HL-60/S4 treated with phorbol 12-myristate 13-acetate at 8.2 ng/mL for 4 days and 3 days (cell line): ENCODE data around the gene MID2.
"Not testable (repeated sequence)": the region's sequence is repeated elsewhere in the genome, so short reads cannot be mapped to it uniquely, and the experiment has no call there.

Experiments
- in situ Hi-C: fragments of 300-500 bp; cut with MboI; formaldehyde crosslinking; loops from 2 replicates; pipeline ENCODE4 v1.15.0; 2022; ENCODE audit warnings: low sequenced_read_pairs

MID2 gene

GRCh38 chrX:107842715-107843400, 17.2 kb downstream of the MID2 start:
- in situ Hi-C loops = no loop called here

- in situ Hi-C loops = no loop called here
These were observed 20.0 kb downstream of the MID2 start for GRCh38 chrX:107845625-107846024.

GRCh38 chrX:107848591-107848990, 22.9 kb downstream of the MID2 start:
- in situ Hi-C loops = no loop called here

DNA sequence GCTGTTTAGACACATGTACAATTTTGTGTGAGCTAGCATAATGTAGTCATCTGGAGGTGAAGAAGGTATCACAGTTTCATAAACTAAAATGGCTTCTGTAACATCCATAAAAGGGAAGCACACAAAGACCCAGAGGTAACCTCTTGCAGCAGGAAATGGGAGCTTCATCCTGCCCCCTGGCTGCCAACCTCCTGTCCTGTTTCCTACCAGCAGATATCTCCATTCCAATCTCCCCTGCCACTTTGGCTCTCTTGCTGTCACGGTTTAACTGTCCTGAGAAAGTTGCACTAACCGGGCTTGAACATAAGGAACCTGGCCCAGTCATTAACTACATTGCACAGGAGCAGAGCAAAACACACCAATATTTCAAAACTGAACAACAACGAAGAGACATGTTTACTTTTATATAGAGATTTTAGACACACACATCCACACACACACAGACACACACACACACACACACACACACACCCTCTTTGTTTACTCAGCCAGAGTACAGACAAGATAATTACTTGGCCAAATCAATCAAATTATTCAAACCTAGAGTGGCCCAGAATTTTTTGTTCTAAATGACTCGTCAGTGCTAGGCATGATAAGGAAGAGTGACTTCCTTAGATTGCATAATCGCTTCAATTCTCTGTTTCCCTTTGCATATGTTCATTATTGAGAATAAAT, 24.2 kb downstream of the MID2 start:
- in situ Hi-C loops = no loop called here

GRCh38 chrX:107850422-107850765, 24.7 kb downstream of the MID2 start:
- in situ Hi-C loops = no loop called here

DNA sequence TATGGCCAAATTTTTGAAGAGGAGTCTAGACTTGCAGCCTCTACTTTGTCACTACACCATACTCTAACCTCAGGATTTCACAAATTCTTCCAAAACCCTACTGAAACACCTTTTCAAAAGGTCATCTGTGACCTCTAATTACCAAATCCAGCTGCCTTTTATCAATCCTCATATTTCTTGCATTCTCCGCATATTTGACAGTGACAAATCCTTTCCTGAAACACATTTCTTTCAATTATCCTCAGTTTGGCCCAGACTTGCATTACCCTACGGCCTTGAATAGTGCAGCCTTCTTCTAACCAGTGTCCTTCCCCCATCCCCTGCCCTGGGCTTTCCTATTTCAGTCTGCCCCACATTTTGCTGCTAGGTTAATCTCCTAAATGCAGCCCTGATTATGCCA, 25.5 kb downstream of the MID2 start:
- in situ Hi-C loops = no loop called here

GRCh38 chrX:107851665-107852064, 26.0 kb downstream of the MID2 start:
- in situ Hi-C loops = not testable (repeated sequence)

DNA sequence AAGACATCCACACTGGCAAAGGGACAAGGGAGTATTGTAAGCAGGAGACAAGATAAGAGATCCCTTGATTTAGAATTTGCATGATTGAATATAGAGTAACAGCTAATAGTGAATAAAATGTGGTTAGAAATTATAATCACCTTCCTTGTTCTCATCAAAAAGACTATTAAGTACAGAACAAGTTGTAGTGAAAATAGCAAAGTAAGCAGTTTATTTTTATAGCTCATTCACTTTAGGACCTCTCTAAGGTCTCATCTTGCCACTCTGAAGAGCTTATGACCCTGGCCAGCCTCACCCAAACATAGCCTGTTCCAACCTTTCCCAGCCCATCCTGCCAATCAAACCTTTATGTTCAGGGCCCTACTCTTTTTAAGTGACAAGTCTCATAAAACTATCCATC, 30.6 kb downstream of the MID2 start:
- in situ Hi-C loops = no loop called here

DNA sequence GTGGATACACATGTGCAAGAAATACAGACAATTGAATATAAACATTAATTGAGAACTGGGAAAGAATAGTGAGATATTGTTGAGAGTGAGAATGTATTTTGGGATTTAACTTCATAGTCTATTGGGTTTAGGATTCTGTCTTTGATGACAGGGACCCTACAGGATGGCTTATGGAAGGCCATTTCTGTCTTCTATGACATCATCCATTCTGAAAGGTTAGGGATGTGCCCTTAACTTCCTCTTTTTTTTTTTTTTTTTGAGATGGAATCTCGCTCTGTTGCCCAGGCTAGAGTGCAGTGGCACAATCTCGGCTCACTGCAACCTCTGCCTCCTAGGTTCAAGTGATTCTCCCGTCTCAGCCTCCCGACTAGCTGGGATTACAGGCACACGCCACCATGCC, 31.4 kb downstream of the MID2 start:
- in situ Hi-C loops = not testable (repeated sequence)

DNA sequence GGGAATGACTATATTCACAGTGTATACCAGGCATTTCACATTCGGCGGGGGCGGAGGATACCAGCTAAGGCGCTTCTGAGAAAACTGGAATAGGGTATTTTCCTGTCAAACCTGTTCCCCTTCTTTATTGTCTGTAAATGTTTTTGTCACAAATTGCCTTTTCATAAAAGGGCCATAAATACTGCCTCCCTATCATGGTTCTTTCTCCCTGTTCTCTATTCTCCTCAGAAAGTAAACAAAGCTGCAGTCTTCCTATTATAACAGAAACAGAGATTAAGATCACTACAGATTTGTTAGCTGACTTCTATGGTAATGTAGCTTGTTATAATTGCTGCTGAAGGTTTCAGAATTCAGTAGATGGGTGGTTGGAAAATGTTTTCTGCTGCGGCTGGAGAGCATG, 32.2 kb downstream of the MID2 start:
- in situ Hi-C loops = no loop called here

GRCh38 chrX:107861056-107861455, 35.4 kb downstream of the MID2 start:
- in situ Hi-C loops = no loop called here

- in situ Hi-C loops = no loop called here
These were observed 45.5 kb downstream of the MID2 start for GRCh38 chrX:107871136-107871535.

GRCh38 chrX:107878106-107878505, 52.4 kb downstream of the MID2 start:
- in situ Hi-C loops = loop anchor here (25.0 kb wide), 1 partner anchor 216 kb away; no protein-coding TSS in a partner anchor

- in situ Hi-C loops = loop anchor here (25.0 kb wide), 1 partner anchor 218 kb away; no protein-coding TSS in a partner anchor
These were observed 54.5 kb downstream of the MID2 start for GRCh38 chrX:107880054-107880610.

DNA sequence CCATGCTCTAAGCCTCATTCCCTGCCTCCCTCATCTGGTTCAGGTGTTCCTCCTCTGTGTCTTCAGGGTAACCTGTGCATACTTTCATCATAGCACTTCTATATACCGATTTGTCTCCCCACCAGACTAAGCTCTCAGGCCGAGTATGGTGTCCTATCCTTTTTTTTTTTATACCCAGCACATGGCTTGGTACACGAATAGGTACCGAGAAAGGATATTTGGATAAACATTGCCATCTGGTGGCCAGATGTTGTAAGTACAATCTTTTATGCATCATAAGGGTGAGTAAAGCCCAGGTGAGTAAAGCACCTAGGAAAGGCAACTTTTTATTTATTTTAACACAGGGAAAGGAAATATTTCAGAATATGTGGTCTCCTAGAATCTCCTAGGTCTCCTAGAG, 68.4 kb downstream of the MID2 start:
- in situ Hi-C loops = loop anchor here (25.0 kb wide), 1 partner anchor 232 kb away; no protein-coding TSS in a partner anchor

DNA sequence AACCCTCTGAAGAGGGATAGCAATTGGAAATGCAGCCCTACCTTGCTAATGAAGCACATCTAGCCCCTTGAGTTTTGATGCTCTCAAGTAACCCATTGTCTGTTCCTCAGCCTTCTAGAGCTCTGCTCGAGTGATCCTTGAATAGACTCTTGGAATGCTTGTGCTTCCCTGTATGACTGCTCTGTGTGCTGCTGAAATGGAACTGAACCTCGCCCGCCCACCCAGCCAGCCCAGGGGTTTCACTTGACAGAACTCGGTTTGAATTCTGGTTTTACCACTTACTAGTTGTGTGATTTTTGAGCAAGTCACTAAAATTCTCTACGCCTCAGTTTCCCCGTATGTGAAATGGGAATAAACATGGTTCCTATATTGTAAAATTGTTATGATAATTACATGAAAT, 77.1 kb downstream of the MID2 start:
- in situ Hi-C loops = no loop called here

- in situ Hi-C loops = no loop called here
These were observed 79.7 kb downstream of the MID2 start for GRCh38 chrX:107905366-107905765.

GRCh38 chrX:107924136-107924746, 98.6 kb downstream of the MID2 start:
- in situ Hi-C loops = no loop called here

DNA sequence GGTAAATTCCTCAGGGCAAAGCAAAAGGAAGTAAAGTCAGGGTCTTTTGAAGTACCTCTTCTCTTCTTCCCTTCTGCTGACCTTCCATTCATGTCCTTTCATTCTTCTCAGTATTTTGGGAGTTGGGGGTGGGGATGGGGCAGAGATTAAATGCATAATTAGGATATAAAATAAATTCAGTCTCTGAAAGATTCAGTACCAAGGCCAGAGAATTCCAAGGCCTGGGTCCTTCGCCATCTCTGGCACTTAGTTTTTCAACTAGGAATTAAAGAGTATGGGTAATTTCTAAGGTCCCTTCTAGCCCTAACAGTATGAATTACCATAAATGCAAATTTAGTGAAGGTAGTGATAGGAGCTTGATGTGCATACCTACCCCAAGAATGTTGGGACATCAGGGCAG, 108.6 kb downstream of the MID2 start:
- in situ Hi-C loops = no loop called here

- in situ Hi-C loops = no loop called here
These were observed 109.5 kb downstream of the MID2 start for GRCh38 chrX:107935200-107935599.

DNA sequence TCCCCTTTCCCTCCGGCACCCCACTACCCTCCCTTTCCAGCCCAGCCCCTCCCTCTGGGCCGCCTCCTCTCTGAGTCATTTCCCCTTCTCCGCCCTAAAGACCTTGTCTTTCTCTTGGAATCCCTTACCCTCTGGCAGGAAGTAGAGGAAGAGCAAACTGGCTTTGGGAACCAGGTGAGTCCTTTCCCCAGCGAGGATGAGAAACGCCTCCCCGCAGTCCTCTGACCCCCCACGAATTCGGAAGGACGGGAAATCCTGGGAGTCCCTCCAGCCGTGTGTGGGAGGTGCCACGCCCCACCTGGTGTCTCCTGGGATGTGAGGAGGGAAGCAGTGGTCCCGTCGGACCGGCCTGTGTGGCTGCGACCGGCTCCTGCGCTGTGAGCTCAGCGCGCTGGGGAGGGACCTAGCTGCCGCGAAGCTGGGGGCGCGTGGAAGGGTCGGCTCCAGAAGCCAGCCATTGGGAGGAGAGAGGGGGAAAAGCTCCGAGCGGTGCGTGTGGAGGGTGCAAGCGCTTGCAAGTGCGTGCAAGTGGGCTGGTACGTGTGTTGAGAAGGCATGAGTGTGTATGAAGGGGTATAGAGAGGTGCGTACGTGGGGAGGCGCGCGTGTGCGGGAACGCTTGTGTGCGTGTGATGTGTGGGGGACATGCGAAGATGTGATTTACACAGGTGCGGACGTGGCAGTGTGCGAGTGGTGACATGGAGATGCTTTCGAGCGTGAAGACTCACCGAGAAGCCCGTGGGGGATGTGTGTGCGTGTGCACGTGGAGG, 110.2 kb downstream of the MID2 start:
- in situ Hi-C loops = no loop called here
